ENCODE results near the gene DISC1. TPM values are rescaled to one million over a fixed set of nuclear protein-coding genes. Genes with fewer than 3 reads are reported as not detected.

Gene DISC1
- total RNA-seq, 2 experiments from 2014 or later, result 4.8 to 5.0 TPM

DNA sequence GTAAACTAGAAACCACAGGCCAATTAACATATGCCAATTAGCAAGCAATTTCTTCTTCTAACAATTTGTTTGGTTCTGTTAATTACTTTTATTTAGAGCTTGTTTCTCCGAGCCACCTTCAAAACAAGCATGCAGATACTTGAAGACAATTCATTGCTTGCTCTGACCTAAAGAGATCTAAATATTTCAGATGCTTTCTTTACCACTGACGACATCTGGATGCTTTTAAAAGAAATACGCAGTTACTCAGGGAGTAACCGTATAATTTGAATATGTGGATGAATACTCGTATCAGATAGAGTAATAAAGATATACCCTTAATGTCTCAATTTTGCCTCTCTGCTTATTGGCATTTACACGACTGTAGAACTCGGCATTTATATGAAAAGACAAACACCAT is 390.0 kb downstream of the DISC1 start:
- H3K4me3 Mint-ChIP-seq, result no peak overlapping the region
- intact Hi-C loops (cut with micrococcal nuclease), result no loop called here
- DNase-seq, result no peak
- no peaks in the 10 kb centered on the region for H3K36me3 Mint-ChIP-seq (ENCODE audit: low read depth)
- no peaks in the 10 kb centered on the region for H3K27me3 Mint-ChIP-seq (ENCODE audit: low read depth)
- H3K4me1 Mint-ChIP-seq (ENCODE audit: low read depth), result no peaks in the 10 kb centered on the region
- CTCF ChIA-PET, result interaction anchor here (1.2 kb wide), 1 partner anchor 46 kb away, joined by 3 read pairs; no protein-coding TSS in a partner anchor
- H3K27ac Mint-ChIP-seq, result no peak overlapping the region
- H3K9me3 Mint-ChIP-seq, result no peaks in the 10 kb centered on the region

DNA sequence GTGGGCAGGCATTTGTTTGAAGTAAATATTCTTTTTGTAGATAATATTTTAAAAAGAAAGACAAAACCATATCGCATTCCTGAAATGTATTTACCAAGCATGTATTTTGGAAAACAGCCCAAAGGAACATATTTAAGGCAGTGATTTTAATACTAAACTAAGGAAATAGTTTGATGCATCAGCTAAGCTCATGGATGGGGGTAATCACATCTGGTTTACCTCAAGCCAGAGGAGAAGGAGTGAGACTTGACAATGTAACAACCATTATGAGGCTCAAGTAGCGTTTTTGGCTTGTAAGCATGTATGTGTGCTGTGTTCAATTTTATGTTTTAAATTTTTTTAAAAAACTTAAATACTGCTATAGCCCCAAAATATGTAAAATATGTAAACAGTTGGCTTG is 390.5 kb downstream of the DISC1 start:
- no peaks in the 10 kb centered on the region for H3K9me3 Mint-ChIP-seq

DNA sequence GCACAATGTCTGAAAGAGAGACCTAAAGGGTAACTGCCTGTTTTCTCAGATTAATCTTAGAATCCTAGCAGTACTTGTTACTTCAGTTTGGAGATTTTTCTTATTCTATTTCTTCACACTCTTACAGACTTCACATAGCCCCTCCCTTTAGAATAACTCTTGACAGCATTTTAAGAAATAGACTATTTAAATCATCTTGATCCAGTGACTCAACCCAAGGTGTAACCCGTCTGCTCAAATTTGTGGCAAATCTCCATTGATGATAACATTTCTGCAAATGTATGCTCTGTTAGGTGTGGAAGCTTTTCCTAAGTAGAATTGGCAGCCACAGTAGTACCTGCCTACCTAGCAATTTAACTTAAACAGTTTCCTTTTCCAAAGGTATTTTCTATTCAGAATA is 391.2 kb downstream of the DISC1 start:
- H3K36me3 Mint-ChIP-seq (ENCODE audit: low read depth), result no peaks in the 10 kb centered on the region
- H3K4me3 Mint-ChIP-seq, result no peak overlapping the region
- no peaks in the 10 kb centered on the region for H3K9me3 Mint-ChIP-seq
- H3K4me1 Mint-ChIP-seq (ENCODE audit: low read depth), result no peaks in the 10 kb centered on the region
- no peak overlapping the region for H3K27ac Mint-ChIP-seq
- CTCF ChIA-PET, result no interaction called here
- DNase-seq, result no peak
- intact Hi-C loops (cut with micrococcal nuclease), result no loop called here
- H3K27me3 Mint-ChIP-seq (ENCODE audit: low read depth), result no peaks in the 10 kb centered on the region

More for the DNA sequence above, 390.5 kb downstream of the DISC1 start:
- intact Hi-C loops (cut with micrococcal nuclease), result no loop called here
- CTCF ChIA-PET, result interaction anchor here (1.2 kb wide), 1 partner anchor 46 kb away, joined by 3 read pairs; no protein-coding TSS in a partner anchor
- no peaks in the 10 kb centered on the region for H3K36me3 Mint-ChIP-seq (ENCODE audit: low read depth)
- H3K27me3 Mint-ChIP-seq (ENCODE audit: low read depth), result no peaks in the 10 kb centered on the region
- no peak overlapping the region for H3K4me3 Mint-ChIP-seq
- H3K4me1 Mint-ChIP-seq (ENCODE audit: low read depth), result no peaks in the 10 kb centered on the region
- no peak overlapping the region for H3K27ac Mint-ChIP-seq
- no peak for DNase-seq

DNA sequence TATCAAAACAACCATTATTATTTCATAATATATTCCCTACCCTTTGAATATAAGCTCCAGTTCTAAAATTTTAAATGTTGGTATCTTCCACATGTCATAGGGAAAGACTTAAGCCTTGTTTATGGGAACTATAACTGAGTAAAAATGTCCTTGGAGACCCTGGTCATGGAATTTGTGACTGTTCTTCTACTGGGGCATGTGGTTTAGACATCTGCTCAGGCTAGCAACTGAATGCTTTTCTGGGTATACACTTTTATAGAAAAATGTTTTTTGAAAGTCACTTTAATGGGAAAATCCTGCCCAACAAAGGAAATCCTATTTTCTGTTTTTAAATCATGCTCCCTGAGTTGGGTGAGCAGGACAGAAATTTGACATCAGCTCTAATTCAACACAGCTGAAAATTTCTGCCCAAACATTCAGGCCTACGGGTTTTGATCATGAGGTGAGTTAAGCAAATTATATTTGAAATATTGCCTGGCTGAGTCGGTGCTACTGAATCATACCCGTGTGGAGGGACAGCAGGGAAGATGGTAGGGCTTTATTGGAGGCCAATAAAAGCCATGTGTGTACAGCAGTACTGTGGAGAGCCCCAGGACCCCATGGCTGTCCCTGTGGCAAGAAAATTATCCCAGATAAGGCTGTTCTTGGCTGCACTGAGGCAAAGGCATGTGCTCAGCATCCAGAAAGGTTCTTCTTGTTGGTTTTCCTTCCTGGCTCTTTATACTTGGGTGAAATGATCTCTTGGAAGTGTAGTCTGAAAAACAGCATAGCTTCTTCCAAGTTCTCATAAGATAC is 391.8 kb downstream of the DISC1 start:
- H3K4me3 Mint-ChIP-seq, result no peak overlapping the region
- H3K9me3 Mint-ChIP-seq, result no peaks in the 10 kb centered on the region
- no peaks in the 10 kb centered on the region for H3K4me1 Mint-ChIP-seq (ENCODE audit: low read depth)
- intact Hi-C loops (cut with micrococcal nuclease), result no loop called here
- H3K27ac Mint-ChIP-seq, result no peak overlapping the region
- CTCF ChIA-PET, result no interaction called here
- no peaks in the 10 kb centered on the region for H3K27me3 Mint-ChIP-seq (ENCODE audit: low read depth)
- no peaks in the 10 kb centered on the region for H3K36me3 Mint-ChIP-seq (ENCODE audit: low read depth)
- DNase-seq, result no peak

DNA sequence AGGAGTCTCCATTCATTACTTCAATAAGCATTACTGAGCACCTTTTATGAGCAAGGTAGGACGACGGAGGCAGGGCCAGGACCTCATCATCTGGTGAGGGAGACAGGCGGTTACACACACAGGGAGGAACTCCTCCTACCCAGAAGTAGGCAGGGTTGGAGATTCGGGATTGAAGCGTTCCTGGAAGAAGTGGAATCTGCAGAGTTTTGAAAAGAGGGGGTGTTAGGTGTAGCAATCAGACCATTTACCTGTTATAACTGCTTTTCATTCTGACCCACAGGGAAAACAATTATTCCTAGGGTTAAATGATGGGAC is 392.4 kb downstream of the DISC1 start:
- intact Hi-C loops (cut with micrococcal nuclease), result no loop called here
- Mint-ChIP-seq H3K4me3 (no peak overlapping the region), H3K9me3 (no peaks in the 10 kb centered on the region), H3K36me3 (ENCODE audit: low read depth) (no peaks in the 10 kb centered on the region), H3K4me1 (ENCODE audit: low read depth) (no peaks in the 10 kb centered on the region), H3K27ac (no peak overlapping the region), H3K27me3 (ENCODE audit: low read depth) (no peaks in the 10 kb centered on the region)
- no peak for DNase-seq
- CTCF ChIA-PET, result no interaction called here

DNA sequence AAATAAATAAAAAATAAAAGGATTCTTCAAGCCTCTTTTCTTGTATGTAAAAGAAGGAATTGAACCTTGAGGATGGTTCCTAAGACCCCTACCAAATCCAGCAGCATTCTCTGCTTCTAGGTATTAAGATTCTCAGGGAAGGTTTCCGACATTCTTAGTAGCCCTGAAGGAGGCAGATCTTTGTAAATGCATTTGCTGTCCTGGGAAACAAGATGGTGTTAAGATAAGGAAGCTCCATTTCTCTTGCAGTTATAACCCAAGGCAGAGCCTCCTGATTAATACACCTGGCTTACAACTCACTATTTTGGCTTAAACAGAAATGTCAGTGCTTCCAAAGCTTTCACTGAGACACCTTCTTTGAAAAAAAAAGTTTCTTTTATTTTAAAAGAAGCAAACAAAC is 393.8 kb downstream of the DISC1 start:
- H3K4me3 Mint-ChIP-seq, result no peak overlapping the region
- intact Hi-C loops (cut with micrococcal nuclease), result no loop called here
- no peaks in the 10 kb centered on the region for H3K9me3 Mint-ChIP-seq
- no peaks in the 10 kb centered on the region for H3K36me3 Mint-ChIP-seq (ENCODE audit: low read depth)
- H3K27me3 Mint-ChIP-seq (ENCODE audit: low read depth), result no peaks in the 10 kb centered on the region
- H3K4me1 Mint-ChIP-seq (ENCODE audit: low read depth), result no peaks in the 10 kb centered on the region
- no peak overlapping the region for H3K27ac Mint-ChIP-seq
- CTCF ChIA-PET, result no interaction called here
- DNase-seq, result no peak

DNA sequence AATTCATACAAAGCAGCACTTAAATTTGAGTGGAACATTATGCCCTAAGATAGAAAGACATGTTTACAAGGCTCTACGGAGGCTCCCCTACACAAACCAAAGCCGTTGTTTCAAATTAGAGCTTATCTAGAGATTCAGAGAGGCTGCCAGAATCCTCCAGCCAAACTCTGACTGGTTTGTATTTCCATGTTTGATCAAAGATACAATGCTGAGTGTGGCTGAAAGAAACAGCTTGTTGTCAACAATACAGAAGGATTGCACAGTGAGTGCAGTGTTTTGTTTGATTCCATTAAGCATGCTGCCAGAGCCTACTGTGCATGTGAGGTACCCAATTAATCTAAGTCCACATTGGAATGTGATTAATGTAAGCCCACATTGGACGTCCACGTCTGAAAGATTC is 402.7 kb downstream of the DISC1 start:
- CTCF ChIA-PET, result no interaction called here
- DNase-seq, result no peak
- H3K9me3 Mint-ChIP-seq, result no peaks in the 10 kb centered on the region
- no peak overlapping the region for H3K27ac Mint-ChIP-seq
- no peaks in the 10 kb centered on the region for H3K4me1 Mint-ChIP-seq (ENCODE audit: low read depth)
- H3K4me3 Mint-ChIP-seq, result no peak overlapping the region
- H3K36me3 Mint-ChIP-seq (ENCODE audit: low read depth), result peaks cover 15% of the 10 kb centered on the region
- intact Hi-C loops (cut with micrococcal nuclease), result no loop called here
- H3K27me3 Mint-ChIP-seq (ENCODE audit: low read depth), result no peaks in the 10 kb centered on the region

DNA sequence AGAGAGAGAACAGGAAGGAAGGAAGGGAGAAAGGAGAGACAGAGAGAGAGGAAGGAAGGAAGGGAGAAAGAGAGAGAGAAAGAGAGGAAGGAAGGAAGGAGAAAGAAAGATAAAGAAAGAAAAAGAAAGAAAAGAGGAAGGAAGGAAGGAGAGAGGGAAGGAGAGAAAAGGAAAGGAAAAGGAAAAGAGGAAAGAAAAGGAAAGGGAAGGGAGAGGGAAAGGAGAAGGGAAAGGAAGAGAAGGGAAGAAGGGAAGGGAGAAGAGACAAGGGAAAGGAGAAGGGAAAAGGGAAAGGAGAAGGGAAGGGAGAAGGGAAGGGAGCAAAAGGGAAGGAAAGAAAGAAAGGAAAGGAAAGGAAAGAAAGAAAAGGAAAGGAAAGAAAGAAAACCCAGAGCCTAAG is 404.6 kb downstream of the DISC1 start:
- Mint-ChIP-seq H3K36me3 (ENCODE audit: low read depth) (peaks cover 17% of the 10 kb centered on the region), H3K4me3 (no peak overlapping the region), H3K27ac (no peak overlapping the region), H3K4me1 (ENCODE audit: low read depth) (no peaks in the 10 kb centered on the region), H3K27me3 (ENCODE audit: low read depth) (no peaks in the 10 kb centered on the region), H3K9me3 (no peaks in the 10 kb centered on the region)
- CTCF ChIA-PET, result no interaction called here
- intact Hi-C loops (cut with micrococcal nuclease), result no loop called here
- no peak for DNase-seq

DNA sequence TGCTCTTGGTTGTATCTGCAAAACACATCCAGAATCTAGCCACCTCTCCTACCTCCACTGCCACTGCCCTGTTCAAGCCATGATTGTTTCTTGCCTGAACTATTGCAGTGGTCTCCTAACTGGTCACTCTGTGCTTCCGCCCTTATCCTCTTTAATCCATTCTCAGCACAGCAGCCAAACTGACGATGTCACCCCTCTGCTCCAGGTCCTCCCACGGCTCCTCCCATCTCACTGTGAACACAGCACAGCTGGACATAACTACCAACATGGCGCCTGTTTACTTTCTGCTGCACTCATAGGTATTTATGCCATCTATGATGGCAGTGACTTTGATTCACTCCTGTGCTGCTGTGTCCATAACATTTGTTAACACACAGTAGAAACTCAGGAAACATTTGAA is 406.7 kb downstream of the DISC1 start:
- Mint-ChIP-seq H3K9me3 (no peaks in the 10 kb centered on the region), H3K27ac (no peak overlapping the region), H3K27me3 (ENCODE audit: low read depth) (no peaks in the 10 kb centered on the region), H3K4me3 (no peak overlapping the region), H3K4me1 (ENCODE audit: low read depth) (no peaks in the 10 kb centered on the region), H3K36me3 (ENCODE audit: low read depth) (peaks cover 17% of the 10 kb centered on the region)
- intact Hi-C loops (cut with micrococcal nuclease), result no loop called here
- no peak for DNase-seq
- CTCF ChIA-PET, result no interaction called here

DNA sequence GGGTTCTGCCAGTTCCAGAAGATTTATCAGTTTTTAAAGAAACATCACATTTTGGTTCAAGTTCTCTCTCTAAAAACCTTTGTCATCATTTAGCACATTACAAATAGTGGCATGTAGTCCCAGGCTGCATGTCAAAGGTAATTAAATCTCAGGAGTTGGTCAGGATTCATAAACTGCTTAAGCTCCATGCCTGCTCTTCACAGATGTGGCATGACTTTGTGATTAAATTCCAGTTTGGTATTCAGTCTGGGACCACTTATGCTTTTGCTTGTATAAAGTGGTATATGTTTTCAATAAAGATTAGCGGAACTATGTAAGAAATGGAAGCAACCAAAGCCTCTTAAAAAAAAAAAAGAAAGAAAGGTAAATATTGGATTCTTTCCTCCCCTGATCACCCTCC is 408.0 kb downstream of the DISC1 start:
- Mint-ChIP-seq H3K9me3 (no peaks in the 10 kb centered on the region), H3K36me3 (ENCODE audit: low read depth) (peaks cover 17% of the 10 kb centered on the region), H3K27ac (no peak overlapping the region), H3K27me3 (ENCODE audit: low read depth) (no peaks in the 10 kb centered on the region), H3K4me3 (no peak overlapping the region), H3K4me1 (ENCODE audit: low read depth) (no peaks in the 10 kb centered on the region)
- CTCF ChIA-PET, result no interaction called here
- no peak for DNase-seq
- intact Hi-C loops (cut with micrococcal nuclease), result no loop called here

DNA sequence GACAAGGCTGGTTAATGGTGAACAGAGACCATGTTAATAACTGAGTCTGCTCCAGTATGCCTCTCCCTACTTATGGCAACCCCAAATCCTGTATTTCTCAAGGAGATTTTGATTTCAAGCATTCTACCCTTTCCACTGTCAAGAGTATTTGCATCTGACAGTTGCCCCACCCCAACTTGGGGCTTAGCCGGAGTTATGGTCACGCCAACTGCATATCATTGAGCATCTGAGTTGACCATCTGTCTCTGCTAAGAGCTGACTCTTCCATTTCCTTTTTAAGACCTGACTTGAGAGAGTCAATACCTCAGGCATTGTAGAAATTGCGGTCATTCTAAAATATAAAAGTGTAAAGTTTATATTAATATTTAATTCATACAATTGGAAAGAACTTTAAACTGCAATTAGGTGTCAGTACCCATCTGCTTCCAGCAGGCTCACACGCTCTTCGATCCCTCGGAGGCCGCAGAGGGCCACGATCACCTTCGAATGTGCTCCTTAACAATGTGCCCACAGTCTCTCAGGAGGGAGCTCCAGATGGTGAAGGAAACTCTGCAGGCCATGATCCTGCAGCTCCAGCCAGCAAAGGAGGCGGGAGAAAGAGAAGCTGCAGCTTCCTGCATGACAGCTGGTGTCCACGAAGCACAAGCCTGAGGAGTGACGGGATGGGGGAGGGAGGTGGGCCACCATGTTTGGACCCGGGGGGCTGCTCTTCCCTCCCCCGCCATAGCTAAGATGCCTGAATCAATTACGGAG is 409.8 kb downstream of the DISC1 start:
- H3K4me1 Mint-ChIP-seq (ENCODE audit: low read depth), result no peaks in the 10 kb centered on the region
- no peak overlapping the region for H3K4me3 Mint-ChIP-seq
- H3K9me3 Mint-ChIP-seq, result no peaks in the 10 kb centered on the region
- H3K36me3 Mint-ChIP-seq (ENCODE audit: low read depth), result peaks cover 15% of the 10 kb centered on the region
- CTCF ChIA-PET, result no interaction called here
- intact Hi-C loops (cut with micrococcal nuclease), result no loop called here
- H3K27me3 Mint-ChIP-seq (ENCODE audit: low read depth), result no peaks in the 10 kb centered on the region
- no peak overlapping the region for H3K27ac Mint-ChIP-seq
- no peak for DNase-seq

DNA sequence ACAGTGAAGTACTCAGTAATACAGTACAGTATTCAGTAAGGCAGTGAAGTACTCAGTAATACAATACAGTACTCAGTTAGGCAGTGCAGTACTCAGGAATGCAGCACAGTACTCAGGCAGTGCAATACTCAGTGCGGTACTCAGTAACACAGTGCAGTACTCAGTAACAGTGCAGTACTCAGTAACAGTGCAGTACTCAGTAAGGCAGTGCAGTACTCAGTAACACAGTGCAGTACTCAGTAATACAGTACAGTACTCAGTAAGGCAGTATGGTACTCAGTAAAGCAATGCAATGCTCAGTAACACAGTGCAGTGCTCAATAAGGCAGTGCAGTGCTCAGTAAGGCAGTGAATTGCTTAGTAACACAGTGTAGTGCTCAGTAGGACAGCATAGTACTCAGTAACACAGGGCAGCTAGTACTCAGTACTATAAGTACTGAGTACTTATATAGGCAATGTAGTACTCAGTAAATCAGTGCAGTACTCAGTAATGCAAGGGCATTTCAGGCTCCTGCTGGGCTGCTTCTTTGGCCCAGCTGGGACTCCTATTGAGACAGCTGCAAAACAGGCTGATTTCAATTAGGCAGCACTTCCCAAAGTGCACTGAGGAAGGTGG is 411.3 kb downstream of the DISC1 start:
- intact Hi-C loops (cut with micrococcal nuclease), result no loop called here
- Mint-ChIP-seq H3K9me3 (no peaks in the 10 kb centered on the region), H3K27me3 (ENCODE audit: low read depth) (no peaks in the 10 kb centered on the region), H3K36me3 (ENCODE audit: low read depth) (peaks cover 14% of the 10 kb centered on the region), H3K27ac (no peak overlapping the region), H3K4me3 (no peak overlapping the region), H3K4me1 (ENCODE audit: low read depth) (no peaks in the 10 kb centered on the region)
- DNase-seq, result no peak
- CTCF ChIA-PET, result no interaction called here
